K562 (cell line): Measurements from ENCODE around the gene RNU6-9. TPM values are rescaled to one million over a fixed set of nuclear protein-coding genes. Genes with fewer than 3 reads are reported as not detected.
A peak's percentile ranks its signal among the peaks of the same experiment; 100 is the strongest.

Experiments used
- ARHGAP35 ChIP-seq: fragments of 450-650 bp; IDR thresholded peaks from 2 replicates; pipeline ENCODE4 v1.6.1; 2018; ENCODE audit not compliant: partially characterized antibody
- BRF2 ChIP-seq: IDR thresholded peaks from 3 replicates; pipeline ENCODE4 v1.6.1; 2011; ENCODE audit warnings: borderline replicate concordance, mild to moderate bottlenecking; ENCODE audit not compliant: insufficient read length, insufficient read depth
- CHD4 ChIP-seq: fragments of 200-600 bp; sonication (generic); IDR thresholded peaks from 3 replicates; pipeline ENCODE4 v1.6.1; 2012; ENCODE audit warnings: low read depth, mild to moderate bottlenecking, mixed read lengths, low read length, inconsistent platforms; ENCODE audit not compliant: insufficient read depth, insufficient replicate concordance, poor library complexity, severe bottlenecking
- FOSL1 ChIP-seq: fragments of 200-800 bp; sonication (Bioruptor generic); conservative IDR thresholded peaks from 2 replicates; pipeline ENCODE4 v1.6.1; 2016; ENCODE audit warnings: missing genetic modification characterization, missing compliant biosample characterization
- HDAC8 ChIP-seq: fragments of 450-650 bp; IDR thresholded peaks from 2 replicates; pipeline ENCODE4 v1.6.1; 2016; ENCODE audit warnings: mild to moderate bottlenecking, missing genetic modification characterization, moderate library complexity, missing compliant biosample characterization
- HES1 ChIP-seq: fragments of 450-650 bp; IDR thresholded peaks from 2 replicates; pipeline ENCODE4 v1.6.1; 2016; ENCODE audit warnings: low read depth, mild to moderate bottlenecking, moderate library complexity
- HOMEZ ChIP-seq: fragments of 250-450 bp; sonication (Bioruptor Pico); IDR thresholded peaks from 2 replicates; pipeline ENCODE4 v1.4.0; 2020; ENCODE audit warnings: mild to moderate bottlenecking, moderate library complexity
- KAT2B ChIP-seq: IDR thresholded peaks from one replicate; pipeline ENCODE4 v1.6.1; 2012; ENCODE audit warnings: low read depth, mild to moderate bottlenecking, control low read depth, inconsistent platforms, low read length, moderate library complexity
- KHSRP ChIP-seq: fragments of 450-650 bp; IDR thresholded peaks from 2 replicates; pipeline ENCODE4 v1.6.1; 2017
- KLF16 ChIP-seq: IDR thresholded peaks from 2 replicates; pipeline ENCODE4 v1.6.1; 2016; ENCODE audit warnings: antibody characterized with exemption
- MEF2D ChIP-seq: conservative IDR thresholded peaks from 2 replicates; pipeline ENCODE4 v1.6.1; 2016; ENCODE audit warnings: low read depth, missing genetic modification characterization, missing compliant biosample characterization
- NFIC ChIP-seq: fragments of 450-650 bp; IDR thresholded peaks from 2 replicates; pipeline ENCODE4 v1.6.1; 2017; ENCODE audit warnings: mild to moderate bottlenecking, inconsistent platforms
- NKRF ChIP-seq: fragments of 450-650 bp; IDR thresholded peaks from 2 replicates; pipeline ENCODE4 v1.6.1; 2016; ENCODE audit warnings: borderline replicate concordance
- PHF21A ChIP-seq: fragments of 450-650 bp; IDR thresholded peaks from 2 replicates; pipeline ENCODE4 v1.6.1; 2017; ENCODE audit warnings: low read depth, borderline replicate concordance
- RAD51 ChIP-seq: fragments of 450-650 bp; IDR thresholded peaks from 2 replicates; pipeline ENCODE4 v1.7.1; 2016; ENCODE audit warnings: low read depth, mild to moderate bottlenecking, borderline replicate concordance
- SAFB2 ChIP-seq: fragments of 200-400 bp; formaldehyde crosslinking; IDR thresholded peaks from 2 replicates; pipeline ENCODE4 v1.6.1; 2018; ENCODE audit warnings: borderline replicate concordance, low read length, low read depth, moderate library complexity; ENCODE audit not compliant: severe bottlenecking
- SMARCA5 ChIP-seq: fragments of 450-650 bp; IDR thresholded peaks from 2 replicates; pipeline ENCODE4 v1.6.1; 2016
- U2AF2 ChIP-seq: fragments of 200-400 bp; formaldehyde crosslinking; optimal IDR thresholded peaks from 2 replicates; pipeline ENCODE3; 2017; ENCODE audit warnings: low read depth, mild to moderate bottlenecking, low read length
- ZFP91 ChIP-seq: sonication (generic); formaldehyde crosslinking; IDR thresholded peaks from 2 replicates; pipeline ENCODE4 v1.8.0; 2022; ENCODE audit warnings: mild to moderate bottlenecking, missing genetic modification reagents
- ZNF395 ChIP-seq: fragments of 200-800 bp; sonication (Bioruptor generic); IDR thresholded peaks from 2 replicates; pipeline ENCODE4 v1.6.1; 2017; ENCODE audit warnings: missing genetic modification characterization, missing compliant biosample characterization
- polyA plus RNA-seq, 8 experiments: library from polyadenylated mRNA; depleted of rRNA in 4 of 8; stranded (reverse) in 5 of 8; unstranded in 3 of 8; fragments of >200 nt; fragmentation: Nextera tagmentation in 2 of 8; fragmentation: Illumina TruSeq in 1 of 8; extraction: Ambion mirVana in 2 of 8; extraction: Trizol in 1 of 8; gene quantifications; 2 replicates each; pipeline versions ENCODE4 v1.2.1 to v1.2.3, GENCODE V29; 2011 to 2014; ENCODE audit warnings: inconsistent platforms in 1 of 8, missing spikeins in 1 of 8
- total RNA-seq, 7 experiments: library from RNA; depleted of rRNA in 6 of 7; stranded (reverse); fragments of >200 nt in 6 of 7; fragmentation: Illumina TruSeq in 2 of 7; extraction: Trizol in 2 of 7; gene quantifications; 2 replicates each; pipeline versions ENCODE4 v1.2.1 to v1.2.3, GENCODE V29; 2011 to 2021; ENCODE audit warnings: low replicate concordance in 1 of 7

Gene RNU6-9
- total and polyA plus RNA-seq, 9 of the 15 experiments (the other 6 are each of a cell fraction or from before 2014, with no cell fraction given), result not detected

- no peak for TF ChIP-seq KAT2B
- TF ChIP-seq MEF2D (tag), result no peak
- peak; percentile 95; the same call in 1 of the 2 replicates for TF ChIP-seq SMARCA5
- no peak for TF ChIP-seq PHF21A
- no peak for TF ChIP-seq BRF2
- TF ChIP-seq NFIC, result peak; percentile 16; the same call in 1 of the 2 replicates
- TF ChIP-seq KLF16, result no peak
- TF ChIP-seq SAFB2, result no peak
- TF ChIP-seq FOSL1 (tag), result peak; percentile 38; the same call in 1 of the 2 replicates
- no peak for TF ChIP-seq HES1
- TF ChIP-seq ZFP91 (CRISPR knock-in tag), result no peak
- no peak for TF ChIP-seq ARHGAP35
- no peak for TF ChIP-seq ZNF395 (CRISPR knock-in tag)
- TF ChIP-seq U2AF2, result no peak
- no peak for TF ChIP-seq CHD4
- peak; percentile 62 for TF ChIP-seq RAD51
- TF ChIP-seq NKRF, result no peak; the same call in none of the 2 replicates
- TF ChIP-seq HOMEZ (CRISPR knock-in tag), result 0 out of 2 replicates have a peak, but pooled peaks have one; percentile 48
- TF ChIP-seq HDAC8 (tag), result 0 out of 2 replicates have a peak, but pooled peaks have one; percentile 50
- TF ChIP-seq KHSRP, result no peak
Observed at GRCh38 chr19:925087-925525, 31.8 kb downstream of the RNU6-9 start (continued).
